Spinal cord (tissue), 10 donors: ENCODE results near the gene UNC5CL. TPM values are rescaled to one million over a fixed set of nuclear protein-coding genes. Genes with fewer than 3 reads are reported as not detected.

ENCODE experiments used
- DNase-seq, 6 donors: peaks; one replicate each; pipeline versions ENCODE4 v3.0.0 to v3.0.0-alpha.2; 2013 to 2015; ENCODE audit warnings: low spot score in 6 of 6, low read depth in 4 of 6
- H3K27ac ChIP-seq: one replicate; pipeline ENCODE4 v1.5.1; 2013; ENCODE audit warnings: low read depth, low read length, control low read depth
- H3K27me3 ChIP-seq: one replicate; pipeline ENCODE4 v1.6.1; 2013; ENCODE audit warnings: low read length; ENCODE audit not compliant: control insufficient read depth, insufficient read depth
- H3K36me3 ChIP-seq: one replicate; pipeline ENCODE4 v1.6.1; 2013; ENCODE audit warnings: low read length; ENCODE audit not compliant: control insufficient read depth, insufficient read depth
- H3K4me1 ChIP-seq: one replicate; pipeline ENCODE4 v1.6.1; 2013; ENCODE audit warnings: low read length; ENCODE audit not compliant: control insufficient read depth, insufficient read depth
- H3K4me3 ChIP-seq: one replicate; pipeline ENCODE4 v1.5.1; 2013; ENCODE audit warnings: low read depth, low read length, control low read depth
- H3K9me3 ChIP-seq: one replicate; pipeline ENCODE4 v1.6.1; 2013; ENCODE audit warnings: low read length; ENCODE audit not compliant: control insufficient read depth, insufficient read depth
- WGBS: methylation state at CpG from one replicate; pipeline ENCODE4 v1.1.5; 2013; ENCODE audit warnings: missing lambda C conversion rate; ENCODE audit not compliant: insufficient coverage; 5-methylcytosine and 5-hydroxymethylcytosine counted together
- polyA plus RNA-seq, 2 donors: library from polyadenylated mRNA; unstranded; fragments of 120-200 nt; gene quantifications; one replicate each; pipeline ENCODE4 v1.2.1, GENCODE V29; 2013; ENCODE audit not compliant: insufficient read length in 2 of 2
- total RNA-seq, 2 donors: library from RNA; depleted of rRNA in 1 of 2; stranded (reverse); fragments of 120-200 nt in 1 of 2; fragments of >200 nt in 1 of 2; gene quantifications; one replicate each; pipeline versions ENCODE4 v1.2.3 to v1.2.4, GENCODE V29; 2013 to 2014
- donor health status: healthy.

UNC5CL gene
- total and polyA plus RNA-seq, 4 donors, result 0.20 to 1.4 (median 0.82) TPM

- Histone ChIP-seq H3K27me3 (no peaks in the 10 kb centered on the region), H3K4me1 (no peaks in the 10 kb centered on the region), H3K4me3 (no peak overlapping the region), H3K9me3 (no peaks in the 10 kb centered on the region), H3K27ac (no peak overlapping the region), H3K36me3 (no peaks in the 10 kb centered on the region)
- no peak for DNase-seq
These were observed 55.3 kb downstream of the UNC5CL start for GRCh38 chr6:40983752-40984151.

GRCh38 chr6:40982917-40983316 is 56.1 kb downstream of the UNC5CL start:
- H3K4me1 ChIP-seq, result no peaks in the 10 kb centered on the region
- H3K27me3 ChIP-seq, result no peaks in the 10 kb centered on the region
- no peaks in the 10 kb centered on the region for H3K9me3 ChIP-seq
- no peaks in the 10 kb centered on the region for H3K36me3 ChIP-seq
- no peak for DNase-seq
- no peak overlapping the region for H3K4me3 ChIP-seq
- WGBS, result 42% methylated on average over 1 of the region's 1 CpG
- no peak overlapping the region for H3K27ac ChIP-seq

GRCh38 chr6:40978687-40979289 is 60.2 kb downstream of the UNC5CL start:
- no peak for DNase-seq
- no peaks in the 10 kb centered on the region for H3K9me3 ChIP-seq

GRCh38 chr6:40977695-40978094 is 61.3 kb downstream of the UNC5CL start:
- Histone ChIP-seq H3K4me3 (no peak overlapping the region), H3K36me3 (no peaks in the 10 kb centered on the region), H3K27me3 (no peaks in the 10 kb centered on the region), H3K9me3 (no peaks in the 10 kb centered on the region), H3K27ac (no peak overlapping the region), H3K4me1 (no peaks in the 10 kb centered on the region)
- DNase-seq, result no peak
- WGBS, result no CpG with 5 or more reads among the region's 2 CpGs

More at GRCh38 chr6:40978687-40979289, 60.2 kb downstream of the UNC5CL start:
- Histone ChIP-seq H3K27ac (no peak overlapping the region), H3K4me3 (no peak overlapping the region), H3K36me3 (no peaks in the 10 kb centered on the region), H3K27me3 (no peaks in the 10 kb centered on the region), H3K4me1 (no peaks in the 10 kb centered on the region)
- WGBS, result 100% methylated on average over 1 of the region's 2 CpGs

GRCh38 chr6:40977085-40977484 is 61.9 kb downstream of the UNC5CL start:
- Histone ChIP-seq H3K27ac (no peak overlapping the region), H3K4me3 (no peak overlapping the region), H3K36me3 (no peaks in the 10 kb centered on the region), H3K27me3 (no peaks in the 10 kb centered on the region), H3K9me3 (no peaks in the 10 kb centered on the region), H3K4me1 (no peaks in the 10 kb centered on the region)
- DNase-seq, result no peak
- 100% methylated on average over 2 of the region's 4 CpGs for WGBS

Other genes with a start within 250 kb of the UNC5CL start
- gene TSPO2, start 3.2 kb upstream of the UNC5CL start, total RNA-seq, result 1 to 10 TPM in 1 of 2 donors, under 1 TPM in 1; 0.66 to 1.6 TPM
- under 1 TPM; 0.38 to 0.52 TPM for gene TSPO2, start 3.2 kb upstream of the UNC5CL start, polyA plus RNA-seq
- gene APOBEC2, start 14.0 kb upstream of the UNC5CL start, total RNA-seq, result 1 to 10 TPM in 1 of 2 donors, under 1 TPM in 1; 0.17 to 1.1 TPM
- 1 to 10 TPM in 1 of 2 donors, under 1 TPM in 1; 0.44 to 1.0 TPM for gene APOBEC2, start 14.0 kb upstream of the UNC5CL start, polyA plus RNA-seq
- gene OARD1, start 33.1 kb upstream of the UNC5CL start, total RNA-seq, result 10 to 100 TPM; 17.1 to 30.0 TPM
- 10 to 100 TPM; 35.7 to 43.2 TPM for gene OARD1, start 33.1 kb upstream of the UNC5CL start, polyA plus RNA-seq
- 10 to 100 TPM; 21.8 to 28.9 TPM for gene NFYA, start 33.8 kb upstream of the UNC5CL start, total RNA-seq
- 10 to 100 TPM; 26.5 to 30.8 TPM for gene NFYA, start 33.8 kb upstream of the UNC5CL start, polyA plus RNA-seq
- gene TREML1, start 115.1 kb upstream of the UNC5CL start, total RNA-seq, result 1 to 10 TPM in 1 of 2 donors, under 1 TPM in 1; 0.39 to 1.1 TPM
- 1 to 10 TPM; 1.9 to 2.1 TPM for gene TREML1, start 115.1 kb upstream of the UNC5CL start, polyA plus RNA-seq
- 10 to 100 TPM; 21.0 to 25.9 TPM for gene TREM2, start 123.9 kb upstream of the UNC5CL start, total RNA-seq
- 10 to 100 TPM; 20.9 to 27.4 TPM for gene TREM2, start 123.9 kb upstream of the UNC5CL start, polyA plus RNA-seq
- gene TREML2, start 161.9 kb upstream of the UNC5CL start, total RNA-seq, result under 1 TPM; 0.11 to 0.40 TPM
- not detected for gene TREML2, start 161.9 kb upstream of the UNC5CL start, polyA plus RNA-seq
- gene TREML4, start 189.1 kb upstream of the UNC5CL start, total RNA-seq, result under 1 TPM in 1 of 2 donors, not detected in 1; 0.10 TPM
- gene TREML4, start 189.1 kb upstream of the UNC5CL start, polyA plus RNA-seq, result not detected
- 1 to 10 TPM in 1 of 2 donors, under 1 TPM in 1; 0.55 to 1.3 TPM for gene TREM1, start 247.5 kb upstream of the UNC5CL start, total RNA-seq
- under 1 TPM; 0.41 to 0.49 TPM for gene TREM1, start 247.5 kb upstream of the UNC5CL start, polyA plus RNA-seq